NT2/D1 (cell line): Measurements from ENCODE around the gene SERPINA3.
"Not testable (repeated sequence)": the region's sequence is repeated elsewhere in the genome, so short reads cannot be mapped to it uniquely, and the experiment has no call there.

ENCODE experiments used
- DNase-seq: peaks from one replicate; pipeline ENCODE4 v3.0.0-alpha.2; 2011; ENCODE audit warnings: low read depth, low spot score
- H3K27me3 ChIP-seq: 2 replicates; pipeline ENCODE4 v1.6.0; 2011; ENCODE audit warnings: mild to moderate bottlenecking; ENCODE audit not compliant: insufficient read length, insufficient read depth
- H3K36me3 ChIP-seq: 2 replicates; pipeline ENCODE4 v1.6.1; 2011; ENCODE audit warnings: mild to moderate bottlenecking, low read length, mixed read lengths; ENCODE audit not compliant: insufficient read depth, insufficient read length
- H3K4me1 ChIP-seq: 2 replicates; pipeline ENCODE4 v1.5.1; 2011; ENCODE audit not compliant: insufficient read depth, insufficient read length
- H3K4me3 ChIP-seq: 2 replicates; pipeline ENCODE4 v1.5.1; 2011; ENCODE audit warnings: low read depth; ENCODE audit not compliant: insufficient read length
- H3K9ac ChIP-seq: 2 replicates; pipeline ENCODE4 v1.6.0; 2011; ENCODE audit warnings: low read depth; ENCODE audit not compliant: insufficient read length
- H3K9me3 ChIP-seq: 2 replicates; pipeline ENCODE4 v1.5.1; 2011; ENCODE audit warnings: mild to moderate bottlenecking, low read length; ENCODE audit not compliant: insufficient read depth
- SUZ12 ChIP-seq: IDR thresholded peaks from 2 replicates; pipeline ENCODE4 v1.6.1; 2011; ENCODE audit not compliant: insufficient read length, insufficient read depth; ENCODE audit errors: extremely low read depth
- YY1 ChIP-seq: IDR thresholded peaks from 2 replicates; pipeline ENCODE4 v1.6.1; 2011; ENCODE audit not compliant: insufficient read length, insufficient read depth
- ZNF274 ChIP-seq: IDR thresholded peaks from 2 replicates; pipeline ENCODE4 v1.6.1; 2011; ENCODE audit warnings: mild to moderate bottlenecking, low read depth, low read length

SERPINA3 gene

DNA sequence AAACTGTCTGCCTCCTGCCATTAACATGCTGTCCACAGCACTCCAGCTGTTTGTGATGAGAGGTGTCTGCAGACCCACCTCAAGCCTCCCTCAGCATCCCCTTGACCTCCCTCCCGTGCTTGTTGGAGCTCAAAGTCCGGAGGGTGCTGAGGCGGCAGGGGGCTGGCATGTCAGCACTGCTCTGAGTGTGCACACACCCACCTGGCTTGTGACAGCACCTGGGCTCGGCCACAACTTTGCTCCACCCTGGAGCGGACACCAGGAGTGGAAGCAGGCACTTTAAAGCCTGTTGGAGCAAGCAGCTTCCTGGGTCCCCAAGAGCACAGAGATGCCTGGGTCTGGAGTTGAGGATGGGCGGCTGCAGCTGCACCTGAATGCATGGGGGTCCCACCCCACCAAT is 20.9 kb downstream of the SERPINA3 start:
- H3K4me3 ChIP-seq = no peak overlapping the region
- H3K36me3 ChIP-seq = no peaks in the 10 kb centered on the region
- TF ChIP-seq SUZ12 (no peak), ZNF274 (no peak), YY1 (no peak)
- H3K9me3 ChIP-seq = no peaks in the 10 kb centered on the region
- DNase-seq = no peak
- H3K4me1 ChIP-seq = no peaks in the 10 kb centered on the region
- no peak overlapping the region for H3K9ac ChIP-seq
- H3K27me3 ChIP-seq = no peaks in the 10 kb centered on the region

- H3K9me3 ChIP-seq = no peaks in the 10 kb centered on the region
- H3K4me3 ChIP-seq = no peak overlapping the region
- no peaks in the 10 kb centered on the region for H3K4me1 ChIP-seq
- no peak for DNase-seq
- TF ChIP-seq ZNF274 (no peak), YY1 (no peak), SUZ12 (no peak)
- H3K9ac ChIP-seq = no peak overlapping the region
- no peaks in the 10 kb centered on the region for H3K27me3 ChIP-seq
- H3K36me3 ChIP-seq = no peaks in the 10 kb centered on the region
Measured at GRCh38 chr14:94635154-94635553, 23.0 kb downstream of the SERPINA3 start.

- TF ChIP-seq SUZ12 (no peak), ZNF274 (no peak), YY1 (no peak)
- H3K9me3 ChIP-seq = no peaks in the 10 kb centered on the region
- H3K27me3 ChIP-seq = no peaks in the 10 kb centered on the region
- H3K36me3 ChIP-seq = no peaks in the 10 kb centered on the region
- H3K9ac ChIP-seq = no peak overlapping the region
- H3K4me1 ChIP-seq = no peaks in the 10 kb centered on the region
- H3K4me3 ChIP-seq = no peak overlapping the region
- DNase-seq = no peak
Measured at GRCh38 chr14:94636744-94637412, 24.7 kb downstream of the SERPINA3 start.

GRCh38 chr14:94637814-94638213 is 25.6 kb downstream of the SERPINA3 start:
- H3K9me3 ChIP-seq, DNase-seq, H3K4me3 ChIP-seq, H3K9ac ChIP-seq, H3K27me3 ChIP-seq, H3K4me1 ChIP-seq, H3K36me3 ChIP-seq: not testable (repeated sequence)

GRCh38 chr14:94638339-94638738 is 26.1 kb downstream of the SERPINA3 start:
- Histone ChIP-seq H3K9me3 (no peaks in the 10 kb centered on the region), H3K4me1 (no peaks in the 10 kb centered on the region), H3K36me3 (no peaks in the 10 kb centered on the region), H3K27me3 (no peaks in the 10 kb centered on the region), H3K4me3 (no peak overlapping the region), H3K9ac (no peak overlapping the region)
- DNase-seq = no peak
- no peak for TF ChIP-seq YY1
- TF ChIP-seq SUZ12 = no peak
- no peak for TF ChIP-seq ZNF274

DNA sequence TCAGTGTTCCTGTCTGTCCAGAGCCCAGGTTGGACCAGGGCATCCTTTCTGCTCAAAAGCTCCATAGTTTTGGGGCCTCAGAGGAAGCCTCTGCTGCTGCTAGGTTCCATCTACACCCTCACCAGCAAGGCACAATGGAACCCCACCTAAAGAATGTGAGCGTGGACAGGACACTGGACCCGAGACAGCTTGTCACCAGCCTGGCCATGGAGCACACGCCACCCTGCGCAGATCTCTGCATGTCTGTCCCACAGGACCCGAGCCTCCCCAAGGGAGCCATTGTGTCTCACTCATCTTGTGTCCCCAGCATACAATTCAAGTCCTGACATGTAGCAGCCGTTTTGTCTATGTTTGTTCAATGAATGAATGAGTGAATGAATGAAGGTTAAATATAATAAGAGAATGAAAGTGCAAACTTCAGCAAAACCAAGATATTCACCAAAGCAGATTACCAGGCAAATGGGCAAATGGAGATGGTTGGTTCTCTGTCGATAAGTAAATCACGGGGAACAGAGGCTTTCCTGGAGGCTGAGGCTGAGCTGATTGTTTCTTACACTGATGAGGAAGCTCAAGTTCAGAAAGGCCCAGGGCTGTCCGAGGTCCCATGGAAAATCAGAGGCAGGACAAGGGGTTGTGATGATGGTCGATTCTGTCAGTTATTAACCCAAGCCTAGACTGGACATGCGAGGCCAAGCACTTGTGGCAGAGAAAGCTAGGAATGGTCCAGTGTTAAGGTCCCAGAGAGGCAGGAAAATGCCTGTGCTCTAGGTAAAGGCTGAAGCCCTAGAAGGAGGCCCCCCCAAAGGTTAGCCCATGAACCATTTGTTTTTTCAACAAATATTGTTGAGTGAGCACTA is 27.0 kb downstream of the SERPINA3 start:
- H3K9me3 ChIP-seq = no peaks in the 10 kb centered on the region
- DNase-seq = no peak
- no peak for TF ChIP-seq YY1
- no peak for TF ChIP-seq ZNF274
- no peak for TF ChIP-seq SUZ12
- no peak overlapping the region for H3K4me3 ChIP-seq
- H3K27me3 ChIP-seq = no peaks in the 10 kb centered on the region
- H3K9ac ChIP-seq = no peak overlapping the region
- no peaks in the 10 kb centered on the region for H3K4me1 ChIP-seq
- H3K36me3 ChIP-seq = no peaks in the 10 kb centered on the region

- DNase-seq = no peak
- H3K4me1 ChIP-seq = no peaks in the 10 kb centered on the region
- TF ChIP-seq ZNF274 (no peak), SUZ12 (no peak), YY1 (no peak)
- no peak overlapping the region for H3K9ac ChIP-seq
- H3K9me3 ChIP-seq = no peaks in the 10 kb centered on the region
- no peaks in the 10 kb centered on the region for H3K36me3 ChIP-seq
- H3K4me3 ChIP-seq = no peak overlapping the region
- H3K27me3 ChIP-seq = no peaks in the 10 kb centered on the region
Measured at GRCh38 chr14:94640721-94641631, 28.8 kb downstream of the SERPINA3 start.
